ENCODE results near the gene SYDE1. TPM values are rescaled to one million over a fixed set of nuclear protein-coding genes. Genes with fewer than 3 reads are reported as not detected.
A peak's percentile ranks its signal among the peaks of the same experiment; 100 is the strongest.

Gene SYDE1
- total RNA-seq, 1 donor from 2014 or later: 22.9 TPM

DNA sequence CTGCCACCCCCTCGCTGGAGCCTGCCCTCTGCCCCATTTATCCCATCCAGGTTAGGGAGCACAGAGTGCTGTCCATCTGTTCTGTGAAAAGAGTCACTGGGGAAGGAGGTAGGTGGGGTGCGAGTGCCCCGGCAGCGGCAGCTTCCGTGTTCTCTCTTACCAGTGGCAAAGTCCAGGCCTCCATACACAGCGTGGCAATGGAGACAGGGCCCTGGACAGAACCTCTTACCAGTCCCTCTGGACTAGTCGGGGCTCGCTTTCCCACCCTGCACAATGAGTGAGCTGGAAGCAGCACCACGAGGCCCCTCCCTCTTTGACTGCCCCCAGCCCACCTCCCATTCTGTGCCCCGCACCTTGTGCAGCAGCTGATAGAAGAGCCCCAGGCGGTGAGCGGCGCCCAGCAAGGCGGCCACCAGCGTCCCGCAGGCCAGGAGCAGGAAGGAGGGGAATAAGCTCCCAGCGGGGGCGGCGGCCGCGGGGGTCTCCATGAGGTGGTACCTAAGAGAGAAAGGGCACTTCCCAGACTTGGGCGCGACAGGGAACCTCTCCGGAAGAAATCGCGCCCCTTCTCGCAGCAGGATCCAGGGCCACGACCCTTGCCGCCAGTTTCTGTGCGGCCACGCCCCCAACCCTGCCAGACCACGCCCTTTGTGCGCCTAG lies 17.5 kb downstream of the SYDE1 start:
- DNase-seq (ENCODE audit: low spot score): no peak

GRCh38 chr19:15125232-15126067 lies 18.2 kb downstream of the SYDE1 start:
- peak; percentile 99 for DNase-seq (ENCODE audit: low spot score)

DNA sequence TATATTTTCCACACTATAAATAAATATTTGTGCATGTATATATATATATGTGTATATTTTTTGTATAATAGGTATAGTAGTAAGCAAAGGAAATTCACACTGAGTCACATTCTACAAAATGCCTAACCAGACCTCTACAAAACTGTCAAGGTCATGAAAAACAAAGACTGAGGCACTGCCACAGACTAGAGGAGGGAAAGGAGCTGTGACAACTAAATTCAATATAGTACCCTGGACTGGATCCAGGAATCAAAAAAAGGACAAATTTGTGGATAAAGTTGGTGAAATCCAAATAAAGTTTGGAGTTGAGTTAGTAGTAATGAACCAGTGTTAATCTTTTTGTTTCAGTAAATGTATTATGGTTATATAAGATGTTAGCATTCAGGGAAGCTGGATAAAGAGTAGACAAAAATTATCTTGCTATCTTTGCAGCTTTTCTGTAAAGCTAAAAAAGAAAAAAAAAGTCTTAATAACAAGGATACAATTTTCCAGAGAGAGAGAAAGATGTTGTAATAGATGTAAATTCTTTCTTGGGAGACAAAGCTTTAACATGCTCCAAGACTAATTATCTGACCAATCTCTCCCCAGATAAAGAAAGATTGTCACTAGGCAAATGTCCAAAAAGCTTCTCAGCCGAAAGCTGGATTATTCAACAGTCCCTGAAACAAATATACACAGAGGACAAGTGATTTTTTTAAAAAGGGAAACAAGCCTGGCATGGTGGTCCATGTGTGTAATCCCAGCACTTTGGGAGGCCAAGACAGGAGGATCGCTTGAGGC lies 19.1 kb downstream of the SYDE1 start:
- DNase-seq (ENCODE audit: low spot score): no peak

DNA sequence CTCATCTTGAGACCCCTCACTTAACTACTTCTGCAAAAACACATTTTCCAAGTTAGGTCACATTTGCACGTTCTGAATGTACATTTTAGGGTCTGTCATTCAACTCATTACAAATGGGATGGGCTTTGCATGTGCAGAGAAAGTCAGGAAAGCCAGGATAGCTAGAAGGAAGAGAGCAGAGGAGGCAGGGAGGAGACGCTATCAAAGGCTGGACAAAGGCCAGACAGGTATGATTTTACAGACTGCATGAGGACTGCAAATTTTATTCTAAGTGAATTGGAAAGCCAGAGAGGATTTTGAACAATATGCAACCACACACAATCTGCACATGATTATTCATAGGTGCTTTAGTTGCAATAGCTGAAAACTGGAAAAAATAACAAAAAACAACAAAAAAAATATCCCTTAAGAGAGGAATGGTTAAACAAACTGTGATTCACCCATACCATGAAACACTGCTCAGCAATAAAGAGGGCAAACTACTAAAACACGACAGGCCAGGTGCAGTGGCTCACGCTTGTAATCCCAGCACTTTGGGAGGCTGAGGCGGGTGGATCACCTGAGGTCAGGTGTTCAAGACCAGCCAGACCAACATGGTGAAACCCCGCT lies 21.1 kb downstream of the SYDE1 start:
- no peak for DNase-seq (ENCODE audit: low spot score)

DNA sequence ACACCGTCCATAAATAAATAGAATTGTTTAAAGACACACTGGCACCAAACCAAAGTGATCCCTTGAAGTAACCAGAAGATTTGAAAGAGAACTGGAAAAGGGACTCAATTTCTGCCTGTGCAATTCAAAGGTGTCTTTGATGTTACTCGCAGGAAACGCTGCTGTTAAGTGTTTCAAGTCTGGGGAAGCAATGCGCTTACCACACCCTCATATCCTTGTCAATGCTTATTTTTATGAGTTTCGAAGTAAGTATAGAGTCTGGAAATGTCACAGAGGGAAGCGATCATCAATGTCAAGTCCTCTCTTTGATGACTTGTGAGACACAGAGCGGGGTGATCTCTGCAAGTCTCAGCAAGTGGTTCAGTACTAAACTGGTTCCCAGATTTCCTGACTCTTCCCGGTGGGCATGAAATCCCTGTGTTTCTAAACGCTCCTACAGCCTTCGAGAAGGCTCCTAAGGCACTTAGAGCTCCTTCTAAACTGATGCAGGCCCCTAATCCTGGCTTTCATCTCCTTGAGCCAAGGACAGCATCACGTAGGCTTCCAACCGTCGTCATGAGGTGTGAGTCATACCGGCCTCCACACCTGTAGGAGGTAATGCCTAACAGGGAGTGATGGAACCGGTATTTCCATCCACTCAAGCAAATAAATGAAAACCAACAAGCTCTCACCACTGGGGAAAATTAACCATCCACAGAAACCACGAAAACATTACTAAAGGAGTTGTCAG lies 22.8 kb downstream of the SYDE1 start:
- DNase-seq (ENCODE audit: low spot score): peak; percentile 77

DNA sequence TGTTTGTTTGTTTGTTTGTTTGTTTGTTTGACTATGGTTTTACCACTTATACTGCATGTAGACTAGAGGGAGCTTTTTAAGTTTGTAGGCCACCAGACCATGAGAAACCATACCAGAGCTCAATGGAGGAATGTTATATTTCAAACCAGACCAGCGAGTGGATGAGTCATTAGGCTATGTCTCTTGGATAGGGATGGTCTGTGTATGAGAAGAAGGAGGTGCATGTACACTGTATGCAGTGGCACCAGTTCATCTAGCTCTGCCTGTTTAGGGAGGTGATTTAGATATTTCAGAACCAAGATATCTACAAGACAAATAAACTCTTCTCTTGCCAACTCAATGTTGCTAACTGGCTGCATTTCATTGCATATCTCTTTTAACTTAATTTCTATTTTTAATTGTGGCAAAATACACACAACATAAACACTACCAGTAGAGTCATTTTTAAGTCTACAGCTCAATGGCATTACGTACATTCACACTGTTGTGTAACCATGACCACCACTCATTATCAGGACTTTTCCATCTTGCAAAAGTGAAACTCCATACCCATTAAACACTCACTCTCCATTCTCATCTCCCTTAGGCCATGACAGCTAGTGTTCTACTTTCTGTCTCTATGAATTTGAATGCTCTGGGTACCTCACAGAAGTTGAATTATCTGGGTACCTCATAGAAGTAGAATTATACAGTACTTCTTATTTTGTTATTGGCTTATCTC lies 29.2 kb downstream of the SYDE1 start:
- DNase-seq (ENCODE audit: low spot score): peak; percentile 69

GRCh38 chr19:15137777-15138176 lies 30.6 kb downstream of the SYDE1 start:
- DNase-seq (ENCODE audit: low spot score): no peak

DNA sequence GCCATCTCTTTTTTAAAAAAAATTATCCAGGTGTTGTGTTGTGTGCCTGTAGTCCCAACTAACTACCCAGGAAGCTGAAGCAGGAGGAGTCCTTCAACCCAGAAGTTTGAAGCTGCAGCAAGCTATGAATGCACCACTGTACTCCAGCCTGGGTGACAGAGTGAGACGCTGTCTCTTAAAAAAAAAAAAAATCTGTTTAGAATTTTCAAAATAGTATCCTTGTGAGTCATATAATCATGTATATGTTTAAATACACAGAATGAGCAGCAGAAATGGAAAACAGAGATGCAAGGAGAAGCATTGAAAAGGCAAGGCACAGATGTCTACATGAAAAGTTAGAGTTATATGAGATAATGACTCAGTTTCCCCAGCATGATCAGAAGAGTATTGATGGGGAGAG lies 31.2 kb downstream of the SYDE1 start:
- DNase-seq (ENCODE audit: low spot score): no peak

GRCh38 chr19:15141143-15141542 lies 33.9 kb downstream of the SYDE1 start:
- DNase-seq (ENCODE audit: low spot score): no peak

- no peak for DNase-seq (ENCODE audit: low spot score)
Measured at GRCh38 chr19:15142313-15142712, 35.1 kb downstream of the SYDE1 start.

GRCh38 chr19:15144046-15144646 lies 36.9 kb downstream of the SYDE1 start:
- DNase-seq (ENCODE audit: low spot score): no peak

- no peak for DNase-seq (ENCODE audit: low spot score)
Measured at GRCh38 chr19:15147090-15147489, 39.9 kb downstream of the SYDE1 start.

- no peak for DNase-seq (ENCODE audit: low spot score)
Measured at GRCh38 chr19:15149737-15150136, 42.5 kb downstream of the SYDE1 start.

DNA sequence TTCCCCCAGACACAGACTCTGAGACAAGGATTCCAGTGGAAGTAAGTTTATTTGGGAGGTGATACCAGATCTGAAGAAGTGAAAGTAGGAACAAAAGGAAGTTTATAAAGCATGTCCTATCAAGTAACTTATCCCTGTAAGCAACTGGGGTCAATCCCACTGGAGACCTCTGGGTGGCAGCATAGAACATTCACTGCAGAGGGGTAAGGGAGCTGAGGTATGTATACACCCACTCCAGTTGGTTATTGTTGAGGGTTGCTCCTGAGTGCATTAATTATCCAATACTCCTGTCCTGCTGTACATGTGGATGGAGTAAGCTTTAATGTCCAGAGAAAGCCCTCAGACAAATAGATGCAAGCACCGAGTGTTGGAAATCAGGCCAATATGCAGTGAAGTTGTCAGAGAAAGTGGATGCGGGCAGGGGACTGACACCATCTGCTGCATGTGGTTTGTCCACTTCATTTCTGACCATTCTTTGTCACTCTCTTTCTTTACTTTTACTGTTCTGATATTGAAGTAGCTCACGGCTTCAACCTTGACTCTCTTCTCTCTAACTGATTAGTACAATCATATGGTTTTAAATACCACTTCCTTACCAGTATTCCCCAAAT lies 46.9 kb downstream of the SYDE1 start:
- peak; percentile 35 for DNase-seq (ENCODE audit: low spot score)

GRCh38 chr19:15155296-15155695 lies 48.1 kb downstream of the SYDE1 start:
- no peak for DNase-seq (ENCODE audit: low spot score)

- DNase-seq (ENCODE audit: low spot score): no peak
Measured at GRCh38 chr19:15156391-15156790, 49.2 kb downstream of the SYDE1 start.

DNA sequence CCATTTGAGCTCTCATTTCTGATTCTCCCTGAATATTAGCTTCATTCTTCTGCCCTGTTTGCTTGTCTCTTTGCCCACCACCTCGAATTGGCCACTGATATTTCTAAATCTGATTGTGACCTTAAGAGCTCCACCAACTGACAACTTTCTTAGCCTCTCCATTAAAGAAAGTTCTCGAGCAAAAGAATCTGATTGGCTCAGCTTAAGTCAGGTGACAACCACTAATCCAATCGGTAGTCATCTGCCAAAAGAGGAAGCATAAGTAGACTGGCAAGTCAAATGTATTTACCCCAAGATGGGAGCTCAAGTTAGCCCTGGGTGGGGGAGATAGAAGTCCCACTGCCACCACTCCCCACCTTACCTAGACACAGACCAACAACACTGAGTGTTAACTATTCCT lies 52.0 kb downstream of the SYDE1 start:
- no peak for DNase-seq (ENCODE audit: low spot score)

DNA sequence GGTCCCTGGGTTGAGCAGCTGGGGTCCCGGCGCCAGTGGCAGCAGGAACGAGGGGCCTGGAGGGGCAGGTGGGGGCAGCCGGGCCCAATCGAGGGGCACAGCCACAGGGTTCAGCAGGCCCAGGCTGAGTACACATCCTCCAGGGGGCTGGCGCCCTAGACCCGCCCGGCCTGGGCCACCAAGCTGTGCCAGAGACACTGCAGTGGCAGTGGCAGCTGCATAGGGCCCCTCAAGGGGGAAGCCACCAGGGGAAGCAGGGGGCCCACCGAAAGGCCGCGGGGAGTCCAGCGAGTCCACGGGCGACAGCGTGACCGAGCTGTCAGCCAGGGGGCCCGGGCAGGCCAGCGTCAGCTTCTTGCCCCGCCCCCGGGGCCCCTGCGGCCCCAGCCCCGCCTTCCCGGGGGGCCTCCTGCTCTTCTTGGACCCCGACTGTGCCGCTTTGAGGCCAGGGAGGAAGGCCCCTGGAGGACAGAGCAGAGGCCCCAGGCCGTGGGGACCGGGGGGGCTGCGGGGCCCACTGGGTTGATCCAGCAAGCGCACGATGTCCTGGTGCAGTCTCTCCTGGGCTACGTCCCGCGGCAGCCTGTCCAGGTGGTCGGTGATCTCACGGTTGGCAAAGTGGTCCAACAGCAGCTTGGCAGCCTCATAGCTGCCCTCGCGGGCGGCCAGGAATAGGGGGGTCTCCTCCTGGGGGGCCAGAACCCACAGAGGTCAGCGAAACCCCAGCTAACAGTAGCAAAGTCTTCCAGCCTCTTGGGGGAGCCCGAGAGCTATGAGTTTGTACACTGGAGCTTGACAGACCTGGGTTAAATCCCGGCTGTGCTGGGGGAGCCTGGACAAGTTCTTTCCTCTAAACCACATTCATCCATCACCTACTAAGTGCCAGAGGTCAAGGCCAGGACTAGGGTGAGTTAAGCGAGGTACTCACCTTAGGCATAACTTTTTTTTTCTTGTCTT lies 54.1 kb downstream of the SYDE1 start:
- DNase-seq (ENCODE audit: low spot score): no peak
